ENCODE data around the gene CPNE2. TPM values are rescaled to one million over a fixed set of nuclear protein-coding genes. Genes with fewer than 3 reads are reported as not detected.

Gene CPNE2
- total and polyA plus RNA-seq, 2 of the 8 experiments (the other 6 are each of a cell fraction or from before 2014, with no cell fraction given), result 10.6 to 39.5 TPM

DNA sequence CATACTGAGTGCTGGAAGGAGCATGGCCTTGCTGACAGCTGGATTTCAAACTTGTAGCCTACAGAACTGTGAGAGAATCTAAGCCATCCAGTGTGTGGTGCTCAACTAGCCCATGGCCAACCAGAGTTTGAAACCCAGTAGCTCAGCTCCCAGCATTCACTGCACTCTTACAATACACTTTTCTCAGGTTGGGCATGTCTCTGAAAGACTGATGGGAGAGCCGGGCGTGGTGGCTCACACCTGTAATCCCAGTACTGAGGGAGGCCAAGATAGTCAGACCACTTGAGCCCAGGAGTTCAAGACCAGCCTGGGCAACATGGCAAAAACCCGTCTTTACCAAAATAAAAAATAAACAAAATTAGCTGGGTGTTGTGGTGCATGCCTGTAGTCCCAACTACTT lies 3.8 kb downstream of the CPNE2 start:
- no peak overlapping the region for H3K14ac ChIP-seq (ENCODE audit: insufficient read length)
- no peak overlapping the region for H2BK5ac ChIP-seq (ENCODE audit: low read depth, low read length)
- 0 out of 2 replicates have a peak overlapping the region, but pooled peaks have one; percentile 61 for H2BK15ac ChIP-seq (ENCODE audit: low read length)
- H3K4me3 ChIP-seq (ENCODE audit: extremely low read depth in 1 of 4, insufficient read depth in 2 of 4, low read depth in 3 of 4, low read length in 4 of 4), result no peak overlapping the region
- H3K9ac ChIP-seq (replicated peaks in 1 of 4; ENCODE audit: extremely low read depth in 1 of 4, low read depth in 3 of 4, low read length in 3 of 4), result no peak overlapping the region
- H3K4me2 ChIP-seq (ENCODE audit: insufficient read depth in 1 of 2, low read depth in 2 of 2, low read length in 2 of 2), result no peak overlapping the region
- peaks cover 0 to 10% (median 3%) of the 10 kb centered on the region in 4 experiments; a peak in 6 of 7 replicates for H3K4me1 ChIP-seq (replicated peaks in 1 of 4; ENCODE audit: control insufficient read depth in 3 of 4, insufficient read depth in 4 of 4, low read length in 3 of 4)
- no peaks in the 10 kb centered on the region for H4K20me1 ChIP-seq (replicated peaks in 1 of 2; ENCODE audit: control insufficient read depth in 1 of 2, insufficient read depth in 2 of 2, low read length in 2 of 2)
- no peak overlapping the region for H3K18ac ChIP-seq (ENCODE audit: extremely low read depth, low read length)
- peaks cover 0 to 20% (median 11%) of the 10 kb centered on the region in 4 experiments; a peak in 5 of 7 replicates for H3K27me3 ChIP-seq (replicated peaks in 1 of 4; ENCODE audit: control insufficient read depth in 3 of 4, extremely low read depth in 1 of 4, insufficient read depth in 3 of 4, low read length in 3 of 4)
- H3K79me1 ChIP-seq (ENCODE audit: low read depth, low read length), result no peaks in the 10 kb centered on the region
- H4K91ac ChIP-seq (replicated peaks; ENCODE audit: insufficient read length, low read length), result no peak overlapping the region
- ChIA-PET CTCF (ENCODE audit: partially characterized antibody) (interaction anchor here (0.7 to 13.6 kb wide), 6 partner anchors 9 to 132 kb away, joined by 3 to 100 read pairs (median 4); no protein-coding TSS in a partner anchor), POLR2A (ENCODE audit: partially characterized antibody) (no interaction called here)
- no peaks in the 10 kb centered on the region for H3K79me2 ChIP-seq (ENCODE audit: control insufficient read depth in 1 of 2, insufficient read depth in 2 of 2, low read length in 2 of 2)
- H2BK12ac ChIP-seq (ENCODE audit: low read depth, low read length), result 0 out of 2 replicates have a peak overlapping the region, but pooled peaks have one; percentile 17
- no peaks in the 10 kb centered on the region for H3K36me3 ChIP-seq (ENCODE audit: control insufficient read depth in 2 of 4, insufficient read depth in 4 of 4, low read length in 3 of 4)
- H3K56ac ChIP-seq (replicated peaks; ENCODE audit: insufficient read length, low read depth, low read length), result no peak overlapping the region
- no peak overlapping the region for H3K27ac ChIP-seq (ENCODE audit: low read depth, low read length)
- H3K23ac ChIP-seq (ENCODE audit: insufficient read length), result no peak overlapping the region
- no peak overlapping the region for H4K5ac ChIP-seq (ENCODE audit: insufficient read length, low read depth, low read length)
- H3K23me2 ChIP-seq (ENCODE audit: low read depth, low read length), result peaks cover 3% of the 10 kb centered on the region; the same call in 1 of the 2 replicates
- H4K8ac ChIP-seq (ENCODE audit: extremely low read depth, insufficient read depth, low read length), result no peak overlapping the region
- no peak for DNase-seq (ENCODE audit: low read depth in 1 of 2, low spot score in 2 of 2)
- no peak for FAIRE-seq
- 92% methylated on average over 3 of the region's 3 CpGs; no CpG with 5 or more reads in 1 of the 2 experiments for WGBS, 2 experiments (ENCODE audit: extremely low coverage in 1 of 2, insufficient coverage in 1 of 2, insufficient read length in 1 of 2, insufficient replicate concordance in 2 of 2, low coverage in 1 of 2, low lambda C conversion rate in 2 of 2, missing lambda C conversion rate in 1 of 2)
- no peak overlapping the region for H2BK20ac ChIP-seq (ENCODE audit: low read length)
- no peaks in the 10 kb centered on the region for H3K9me3 ChIP-seq (ENCODE audit: insufficient read depth in 2 of 2, low read depth in 1 of 2, low read length in 1 of 2)
- H2AK5ac ChIP-seq (ENCODE audit: low read depth, low read length), result no peak overlapping the region
- H2BK120ac ChIP-seq (replicated peaks; ENCODE audit: low read depth, low read length), result no peak overlapping the region
- no peak overlapping the region for H3K4ac ChIP-seq (replicated peaks; ENCODE audit: insufficient read length, low read depth, low read length)
- H2AFZ ChIP-seq (ENCODE audit: low read length), result no peak overlapping the region
- TF ChIP-seq POU5F1 (IDR thresholded peaks at IDR 0.05; ENCODE audit: low read depth, low read length) (no peak), CEBPB (IDR thresholded peaks at IDR 0.05; ENCODE audit: low read depth, low read length) (no peak), SRF (IDR thresholded peaks at IDR 0.05; ENCODE audit: low read depth, low read length) (no peak), RNF2 (IDR thresholded peaks at IDR 0.05; ENCODE audit: borderline replicate concordance, low read depth, low read length, missing control alignments, poor library complexity, severe bottlenecking) (no peak), FOSL1 (IDR thresholded peaks at IDR 0.05; ENCODE audit: insufficient read depth, low read depth, low read length) (no peak), KDM5A (IDR thresholded peaks at IDR 0.05; ENCODE audit: low read length) (no peak), RBBP5 (IDR thresholded peaks at IDR 0.05; ENCODE audit: borderline replicate concordance, low read depth, low read length) (no peak), GABPA (IDR thresholded peaks at IDR 0.05; ENCODE audit: borderline replicate concordance, insufficient read depth, low read length) (no peak), TBP (IDR thresholded peaks at IDR 0.05; ENCODE audit: low read depth, low read length) (no peak), POLR2A (IDR thresholded peaks at IDR 0.05; ENCODE audit: control extremely low read depth in 1 of 2, low read depth in 2 of 2, low read length in 2 of 2) (no peak)
- TF ChIP-seq, protein P1, sequence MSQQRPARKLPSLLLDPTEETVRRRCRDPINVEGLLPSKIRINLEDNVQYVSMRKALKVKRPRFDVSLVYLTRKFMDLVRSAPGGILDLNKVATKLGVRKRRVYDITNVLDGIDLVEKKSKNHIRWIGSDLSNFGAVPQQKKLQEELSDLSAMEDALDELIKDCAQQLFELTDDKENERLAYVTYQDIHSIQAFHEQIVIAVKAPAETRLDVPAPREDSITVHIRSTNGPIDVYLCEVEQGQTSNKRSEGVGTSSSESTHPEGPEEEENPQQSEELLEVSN (IDR thresholded peaks at IDR 0.05), result no peak
- TF ChIP-seq, protein P2, sequence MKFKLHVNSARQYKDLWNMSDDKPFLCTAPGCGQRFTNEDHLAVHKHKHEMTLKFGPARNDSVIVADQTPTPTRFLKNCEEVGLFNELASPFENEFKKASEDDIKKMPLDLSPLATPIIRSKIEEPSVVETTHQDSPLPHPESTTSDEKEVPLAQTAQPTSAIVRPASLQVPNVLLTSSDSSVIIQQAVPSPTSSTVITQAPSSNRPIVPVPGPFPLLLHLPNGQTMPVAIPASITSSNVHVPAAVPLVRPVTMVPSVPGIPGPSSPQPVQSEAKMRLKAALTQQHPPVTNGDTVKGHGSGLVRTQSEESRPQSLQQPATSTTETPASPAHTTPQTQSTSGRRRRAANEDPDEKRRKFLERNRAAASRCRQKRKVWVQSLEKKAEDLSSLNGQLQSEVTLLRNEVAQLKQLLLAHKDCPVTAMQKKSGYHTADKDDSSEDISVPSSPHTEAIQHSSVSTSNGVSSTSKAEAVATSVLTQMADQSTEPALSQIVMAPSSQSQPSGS (IDR thresholded peaks at IDR 0.05; ENCODE audit: low read length), result no peak
